Glomerular endothelial cell (primary cell): ENCODE measurements around the gene ARHGAP33. TPM values are rescaled to one million over a fixed set of nuclear protein-coding genes. Genes with fewer than 3 reads are reported as not detected.
"Not testable (repeated sequence)": the region's sequence is repeated elsewhere in the genome, so short reads cannot be mapped to it uniquely, and the experiment has no call there.

ENCODE experiments used
- DNase-seq: peaks from one replicate; pipeline ENCODE4 v3.0.0-alpha.2; 2011; ENCODE audit warnings: low read depth, low spot score; ENCODE audit errors: extremely low read depth
- total RNA-seq: library from RNA; depleted of rRNA; stranded (reverse); fragments of >200 nt; gene quantifications from 2 replicates; pipeline ENCODE4 v1.2.3, GENCODE V29; 2015

ARHGAP33 gene
- total RNA-seq, 1 donor from 2014 or later, result 5.0 TPM

- DNase-seq, result no peak
Measured at GRCh38 chr19:35790981-35791813, 15.8 kb downstream of the ARHGAP33 start.

GRCh38 chr19:35791814-35792279 is 16.5 kb downstream of the ARHGAP33 start:
- no peak for DNase-seq

GRCh38 chr19:35792312-35792711 is 16.9 kb downstream of the ARHGAP33 start:
- no peak for DNase-seq

- DNase-seq, result no peak
Measured at GRCh38 chr19:35792888-35793287, 17.5 kb downstream of the ARHGAP33 start.

GRCh38 chr19:35793381-35794165 is 18.2 kb downstream of the ARHGAP33 start:
- no peak for DNase-seq

- DNase-seq, result not testable (repeated sequence)
Measured at GRCh38 chr19:35795564-35795963, 20.2 kb downstream of the ARHGAP33 start.

- DNase-seq, result no peak
Measured at GRCh38 chr19:35796645-35797542, 21.5 kb downstream of the ARHGAP33 start.

- no peak for DNase-seq
Measured at GRCh38 chr19:35797663-35798062, 22.3 kb downstream of the ARHGAP33 start.

- no peak for DNase-seq
Measured at GRCh38 chr19:35801828-35802227, 26.5 kb downstream of the ARHGAP33 start.

- no peak for DNase-seq
Measured at GRCh38 chr19:35805526-35806102, 30.2 kb downstream of the ARHGAP33 start.

GRCh38 chr19:35806597-35806996 is 31.2 kb downstream of the ARHGAP33 start:
- DNase-seq, result no peak

GRCh38 chr19:35807633-35808032 is 32.3 kb downstream of the ARHGAP33 start:
- DNase-seq, result no peak

- DNase-seq, result no peak
Measured at GRCh38 chr19:35811317-35812219, 36.2 kb downstream of the ARHGAP33 start.

GRCh38 chr19:35812220-35813042 is 37.1 kb downstream of the ARHGAP33 start, which contains the start of gene PRODH2:
PRODH2 (minus strand) TSS chr19:35812845; CDS start chr19:35812805, 40 bp downstream.
- no peak for DNase-seq

GRCh38 chr19:35813043-35813890 is 37.9 kb downstream of the ARHGAP33 start:
- DNase-seq, result no peak

- DNase-seq, result no peak
Measured at GRCh38 chr19:35816262-35816661, 40.9 kb downstream of the ARHGAP33 start.

- DNase-seq, result no peak
Measured at GRCh38 chr19:35816846-35817245, 41.5 kb downstream of the ARHGAP33 start.
